Middle frontal gyrus (tissue), 1 donor: ENCODE data around the gene DDX23.
A peak's percentile ranks its signal among the peaks of the same experiment; 100 is the strongest.
"Not testable (repeated sequence)": the region's sequence is repeated elsewhere in the genome, so short reads cannot be mapped to it uniquely, and the experiment has no call there.

Source experiments
- DNase-seq: peaks from one replicate; pipeline ENCODE4 v3.0.0-alpha.2; 2015; ENCODE audit warnings: low spot score; ENCODE audit errors: extremely low spot score

Gene DDX23

GRCh38 chr12:48851883-48852733 lies at the start of gene DDX23:
Gene DDX23 (minus strand): TSS chr12:48852163. CDS start chr12:48845782, 6,381 bp downstream.
- DNase-seq, result peak; percentile 93

- no peak for DNase-seq
Measured at GRCh38 chr12:48901278-48901677, 49.3 kb upstream of the DDX23 start.

DNA sequence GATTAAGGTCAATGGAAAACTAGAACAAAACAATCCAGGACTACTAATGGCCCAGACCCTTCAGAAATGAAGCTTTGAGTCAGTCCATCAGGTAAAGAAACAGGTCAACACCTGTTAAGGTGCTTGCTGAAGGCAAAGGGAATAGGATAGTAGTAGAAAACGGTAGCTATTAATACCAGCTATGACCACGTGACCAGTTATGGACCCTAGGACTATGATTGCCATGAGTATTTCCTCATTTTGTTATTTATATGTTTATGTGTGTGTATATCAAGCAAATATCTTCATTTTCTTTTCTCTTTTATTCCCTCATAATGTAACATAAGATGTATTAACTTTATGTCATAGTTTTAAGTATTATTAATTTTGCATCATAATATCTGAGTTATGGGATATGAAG lies 47.7 kb upstream of the DDX23 start:
- no peak for DNase-seq

DNA sequence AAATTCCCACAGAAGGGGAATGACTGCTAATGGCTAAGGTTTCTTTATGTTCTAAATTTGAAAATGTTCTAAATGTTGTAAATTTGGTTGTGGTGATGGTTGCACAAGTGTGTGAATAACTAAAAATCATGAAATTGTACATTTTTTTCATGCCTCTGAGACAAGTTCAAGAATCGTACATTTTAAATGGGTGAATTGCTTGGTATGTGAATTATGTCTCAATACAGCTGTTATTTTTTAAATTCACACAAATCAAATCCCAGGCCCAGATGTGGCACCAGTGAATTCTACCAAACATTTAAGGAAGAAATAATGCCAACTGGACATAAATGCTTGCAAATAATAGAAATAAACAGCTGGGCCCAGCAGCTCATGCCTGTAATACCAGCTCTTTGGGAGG lies 42.3 kb upstream of the DDX23 start:
- DNase-seq, result no peak

DNA sequence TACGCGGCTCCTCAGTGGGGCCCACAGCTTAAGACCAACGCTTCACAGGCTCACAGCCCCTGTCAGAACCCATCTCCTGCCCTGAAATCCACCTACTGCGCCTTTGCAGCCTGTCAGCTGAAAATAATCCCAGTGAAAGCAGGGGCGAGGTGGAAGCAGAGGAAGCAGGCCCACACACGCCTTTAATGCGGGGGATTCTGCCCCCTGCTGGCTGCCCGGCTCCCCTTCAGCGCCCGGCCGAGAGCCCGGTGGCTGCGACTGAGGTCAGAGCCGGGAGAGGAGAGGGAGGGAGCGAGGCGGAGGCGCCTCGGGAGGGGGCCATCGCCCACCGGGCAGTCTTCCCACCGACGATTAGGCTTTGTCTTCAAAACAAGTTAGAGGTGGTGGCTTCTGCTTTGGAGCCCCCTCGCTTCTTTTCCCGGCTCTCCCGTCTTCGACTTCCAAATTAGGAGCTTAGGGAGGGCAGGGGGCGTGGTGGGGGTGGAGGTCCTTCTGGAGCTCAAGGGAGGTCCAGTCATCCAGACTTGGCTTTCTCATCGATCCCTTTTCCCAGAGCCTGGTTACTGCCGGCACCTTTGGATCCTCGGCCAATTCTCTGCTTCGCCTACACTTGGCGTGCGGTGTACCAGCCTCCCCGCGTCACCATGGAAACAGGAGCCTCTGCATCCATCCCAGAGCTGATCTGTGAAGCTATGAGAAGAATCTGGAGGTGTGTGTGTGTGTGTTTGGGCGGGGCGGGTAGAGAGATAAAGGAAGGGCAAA lies 38.9 kb upstream of the DDX23 start:
- DNase-seq, result peak; percentile 77

- DNase-seq, result no peak
Measured at GRCh38 chr12:48889679-48890078, 37.7 kb upstream of the DDX23 start.

GRCh38 chr12:48883305-48884161 lies 31.6 kb upstream of the DDX23 start:
- peak; percentile 24 for DNase-seq

- DNase-seq, result no peak
Measured at GRCh38 chr12:48882972-48883304, 31.0 kb upstream of the DDX23 start.

DNA sequence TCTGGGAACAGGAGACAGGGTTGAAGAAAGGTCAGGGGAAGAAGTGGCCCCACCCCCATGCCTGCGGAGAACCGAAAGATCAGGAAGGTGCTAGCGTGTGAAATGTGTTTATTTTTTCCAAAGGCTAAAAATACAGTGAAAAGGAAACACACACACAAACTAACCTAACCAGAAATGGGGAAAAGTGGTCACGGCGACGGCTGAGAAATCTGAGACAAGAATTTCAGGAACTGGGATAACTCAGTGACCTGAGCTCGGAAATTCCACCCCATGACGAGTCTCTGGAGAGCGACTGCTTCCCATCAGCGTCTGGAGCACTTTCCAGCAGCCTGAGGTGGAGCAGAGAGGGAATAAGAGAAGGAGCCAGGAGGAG lies 30.3 kb upstream of the DDX23 start:
- DNase-seq, result no peak

- no peak for DNase-seq
Measured at GRCh38 chr12:48881686-48882314, 29.8 kb upstream of the DDX23 start.

DNA sequence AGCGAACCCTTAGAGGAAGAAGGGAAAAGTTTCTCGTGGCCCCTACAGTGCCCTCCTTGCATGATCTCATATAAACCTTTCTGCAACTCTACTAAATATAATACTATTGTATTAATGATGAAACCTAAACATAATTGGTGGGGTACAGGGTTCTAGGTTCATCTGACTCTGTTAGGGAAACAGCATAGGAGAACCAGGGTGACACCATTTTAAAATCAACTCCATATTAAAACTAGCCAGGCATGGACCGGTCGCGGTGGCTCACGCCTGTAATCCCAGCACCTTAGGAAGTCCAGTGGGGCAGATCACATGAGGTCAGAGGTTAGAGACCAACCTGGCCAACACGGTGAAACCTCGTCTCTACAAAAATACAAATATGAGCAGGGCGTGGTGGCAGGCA lies 28.7 kb upstream of the DDX23 start:
- no peak for DNase-seq

DNA sequence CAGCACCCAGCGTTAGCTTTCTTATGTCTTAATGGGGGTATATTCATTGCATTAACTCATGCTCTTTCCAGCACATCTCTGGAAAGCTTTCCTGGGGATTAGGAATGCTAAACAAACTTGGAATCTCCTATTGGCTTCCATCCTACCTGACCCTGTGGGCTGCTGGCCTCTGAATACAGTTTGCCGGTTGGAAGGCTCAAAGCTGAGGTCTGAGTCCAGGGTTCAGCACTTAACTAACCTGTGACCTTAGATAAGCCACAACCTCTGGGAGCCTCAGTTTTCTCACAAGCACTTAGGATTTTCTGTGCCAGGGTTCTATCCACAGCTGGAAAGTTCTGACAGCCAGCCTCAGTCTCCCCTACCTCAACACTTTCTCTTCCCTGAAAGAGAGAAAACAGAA lies 26.6 kb upstream of the DDX23 start:
- no peak for DNase-seq

- DNase-seq, result no peak
Measured at GRCh38 chr12:48875944-48876515, 24.1 kb upstream of the DDX23 start.

- not testable (repeated sequence) for DNase-seq
Measured at GRCh38 chr12:48873534-48873933, 21.6 kb upstream of the DDX23 start.

DNA sequence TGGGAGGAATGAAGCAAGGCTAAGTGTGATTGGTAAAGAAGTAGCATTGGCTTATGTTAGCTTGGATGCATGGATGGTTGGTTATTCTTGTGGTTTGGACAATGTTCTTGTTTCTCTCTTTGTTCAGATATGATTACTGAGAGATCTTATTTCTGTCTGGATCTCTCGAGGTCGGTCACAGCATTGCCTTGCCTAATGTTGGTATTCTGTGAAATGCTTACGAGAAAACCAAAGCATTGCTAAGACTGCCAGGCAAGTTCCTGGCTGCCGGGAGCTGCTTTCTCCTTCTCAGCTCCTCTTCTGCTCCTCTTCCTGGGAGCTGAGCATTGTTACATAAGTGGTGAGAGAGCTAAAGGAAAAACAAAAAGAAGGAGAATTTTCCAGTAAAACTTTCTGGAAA lies 21.1 kb upstream of the DDX23 start:
- DNase-seq, result no peak

DNA sequence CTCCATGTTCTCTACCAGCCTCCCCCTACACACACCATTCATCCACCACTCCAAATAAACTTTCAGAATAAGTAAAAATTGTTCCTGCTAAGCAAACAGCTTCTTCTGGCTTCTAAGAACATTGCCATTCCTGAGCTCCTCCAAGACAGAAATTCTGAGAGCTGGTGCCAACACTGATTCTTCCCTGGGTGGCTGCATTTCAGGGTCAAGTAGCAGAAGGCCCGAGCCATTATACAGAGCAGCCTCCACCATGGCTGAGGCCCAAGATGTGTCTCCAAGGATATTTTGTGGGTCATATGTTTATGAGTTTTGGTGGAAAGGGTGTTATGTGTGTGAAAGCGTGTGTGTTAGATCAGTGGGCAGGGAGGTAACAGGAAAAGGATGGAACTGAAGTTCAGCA lies 17.2 kb upstream of the DDX23 start:
- no peak for DNase-seq

DNA sequence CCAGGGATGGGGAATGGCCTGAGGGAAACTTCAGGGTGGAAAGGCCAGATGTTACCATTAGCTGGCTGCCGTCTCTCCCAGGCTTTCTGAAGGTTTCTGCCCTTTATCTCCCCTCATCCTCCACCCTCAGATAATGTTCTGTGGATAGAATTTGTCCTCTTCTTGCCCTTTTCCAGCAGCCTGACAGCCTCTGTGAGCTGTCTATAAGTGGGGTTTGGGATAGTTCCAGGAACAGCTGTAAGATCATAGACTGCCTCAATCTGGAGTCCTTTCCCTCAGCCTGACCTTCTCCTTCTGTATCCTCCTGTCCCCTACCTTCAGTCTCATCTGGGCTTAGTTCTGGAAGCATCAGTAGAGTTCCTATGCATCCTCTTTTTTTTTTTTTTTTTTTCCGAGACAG lies 16.5 kb upstream of the DDX23 start:
- DNase-seq, result no peak

DNA sequence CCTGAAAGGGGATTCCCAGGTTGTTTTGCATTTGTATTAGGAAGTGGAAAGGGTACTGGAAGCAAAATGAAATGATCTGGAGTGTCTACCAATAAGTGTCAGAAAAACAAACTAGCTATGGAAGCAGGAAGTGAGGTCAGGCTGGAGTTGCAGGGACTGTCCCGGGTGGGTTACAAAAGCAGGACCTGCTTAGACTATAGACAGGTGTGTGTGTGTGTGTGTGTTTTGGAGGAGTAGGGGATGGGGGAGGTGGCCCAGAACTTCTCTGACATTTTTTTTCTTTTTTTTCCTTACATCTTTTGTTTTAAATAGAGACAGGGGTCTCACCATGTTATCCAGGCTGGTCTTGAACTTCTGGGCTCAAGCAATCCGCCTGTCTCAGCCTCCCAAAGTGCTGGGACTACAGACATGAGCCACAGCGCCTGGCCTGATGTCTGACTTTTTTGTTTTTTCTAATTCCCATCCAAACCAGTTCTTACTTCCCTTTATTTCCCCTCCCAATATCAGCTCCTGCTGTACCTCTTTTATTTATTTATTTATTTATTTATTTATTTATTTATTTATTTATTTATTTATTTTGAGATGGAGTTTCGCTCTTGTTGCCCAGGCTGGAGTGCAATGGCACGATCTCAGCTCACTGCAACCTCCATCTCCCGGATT lies 14.2 kb upstream of the DDX23 start:
- DNase-seq, result no peak

- peak; percentile 88 for DNase-seq
Measured at GRCh38 chr12:48865281-48866051, 13.5 kb upstream of the DDX23 start, which contains the start of gene RND1. Gene RND1 (minus strand): TSS chr12:48865870. CDS start chr12:48865767, 103 bp downstream.

DNA sequence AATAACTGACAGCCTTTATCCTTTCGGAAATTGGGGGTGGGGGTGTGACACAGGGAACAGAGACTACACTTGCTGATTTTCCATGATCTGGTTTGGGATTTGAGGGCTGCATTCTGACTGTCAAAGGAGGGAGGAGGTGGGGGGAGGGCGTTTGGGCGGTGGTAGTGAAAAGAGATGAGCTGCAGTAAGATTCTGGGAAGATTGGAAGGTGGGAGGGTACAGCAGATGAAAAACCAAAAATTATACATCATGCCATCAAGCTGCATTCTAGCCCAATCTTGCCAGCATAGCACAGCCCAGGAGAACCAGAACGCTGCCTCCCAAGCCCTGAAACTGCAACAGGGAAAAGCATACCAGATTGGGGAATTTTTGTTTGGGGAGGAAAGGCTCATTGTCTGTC lies 11.3 kb upstream of the DDX23 start:
- no peak for DNase-seq
